ENCODE measurements around the gene CNGB1.
"Not testable (repeated sequence)": the region's sequence is repeated elsewhere in the genome, so short reads cannot be mapped to it uniquely, and the experiment has no call there.

CNGB1 gene

DNA sequence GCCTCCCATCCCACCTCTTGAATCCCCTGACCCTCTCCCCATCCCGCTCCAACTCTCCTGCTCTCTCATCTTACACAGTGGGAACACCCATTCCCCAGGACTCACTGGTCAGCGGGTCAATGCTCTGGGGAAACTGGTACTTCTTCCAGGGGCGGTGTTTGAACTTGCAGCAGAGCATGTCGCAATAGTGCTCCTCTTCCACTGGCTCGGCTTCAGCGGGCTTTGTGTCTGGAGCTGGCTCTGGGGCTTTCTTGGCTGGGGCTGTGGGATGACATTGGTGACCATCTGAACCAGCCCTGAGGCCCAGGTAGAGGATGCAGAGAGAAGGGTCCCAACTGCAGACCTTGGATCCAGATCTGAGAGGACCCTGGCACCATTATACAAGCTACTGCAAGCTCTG lies 51.9 kb downstream of the CNGB1 start:
- no peak for TF ChIP-seq EZH2 (IDR thresholded peaks at IDR 0.05; ENCODE audit: borderline replicate concordance, low read length)
- TF ChIP-seq, protein P1, sequence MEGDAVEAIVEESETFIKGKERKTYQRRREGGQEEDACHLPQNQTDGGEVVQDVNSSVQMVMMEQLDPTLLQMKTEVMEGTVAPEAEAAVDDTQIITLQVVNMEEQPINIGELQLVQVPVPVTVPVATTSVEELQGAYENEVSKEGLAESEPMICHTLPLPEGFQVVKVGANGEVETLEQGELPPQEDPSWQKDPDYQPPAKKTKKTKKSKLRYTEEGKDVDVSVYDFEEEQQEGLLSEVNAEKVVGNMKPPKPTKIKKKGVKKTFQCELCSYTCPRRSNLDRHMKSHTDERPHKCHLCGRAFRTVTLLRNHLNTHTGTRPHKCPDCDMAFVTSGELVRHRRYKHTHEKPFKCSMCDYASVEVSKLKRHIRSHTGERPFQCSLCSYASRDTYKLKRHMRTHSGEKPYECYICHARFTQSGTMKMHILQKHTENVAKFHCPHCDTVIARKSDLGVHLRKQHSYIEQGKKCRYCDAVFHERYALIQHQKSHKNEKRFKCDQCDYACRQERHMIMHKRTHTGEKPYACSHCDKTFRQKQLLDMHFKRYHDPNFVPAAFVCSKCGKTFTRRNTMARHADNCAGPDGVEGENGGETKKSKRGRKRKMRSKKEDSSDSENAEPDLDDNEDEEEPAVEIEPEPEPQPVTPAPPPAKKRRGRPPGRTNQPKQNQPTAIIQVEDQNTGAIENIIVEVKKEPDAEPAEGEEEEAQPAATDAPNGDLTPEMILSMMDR (IDR thresholded peaks at IDR 0.05; ENCODE audit: low read length): no peak
- H2AFZ ChIP-seq (ENCODE audit: low read length): no peak overlapping the region
- H3K4me1 ChIP-seq (ENCODE audit: insufficient read depth, low read length, severe bottlenecking): no peaks in the 10 kb centered on the region
- no peaks in the 10 kb centered on the region for H3K9me3 ChIP-seq (ENCODE audit: low read length)
- H3K79me2 ChIP-seq (ENCODE audit: insufficient read depth, low read length): no peaks in the 10 kb centered on the region
- no peak overlapping the region for H3K4me2 ChIP-seq (ENCODE audit: low read length)
- no peaks in the 10 kb centered on the region for H4K20me1 ChIP-seq (ENCODE audit: insufficient read depth, low read length)
- no peaks in the 10 kb centered on the region for H3F3A ChIP-seq (ENCODE audit: insufficient read depth, low read length)
- H3K9ac ChIP-seq (ENCODE audit: low read length): no peak overlapping the region
- no peaks in the 10 kb centered on the region for H3K9me2 ChIP-seq (ENCODE audit: low read depth, low read length)
- H3K27ac ChIP-seq (ENCODE audit: low read depth, low read length, poor library complexity, severe bottlenecking): no peak overlapping the region
- H3K36me3 ChIP-seq (ENCODE audit: insufficient read depth, low read length): no peaks in the 10 kb centered on the region
- H3K4me3 ChIP-seq (ENCODE audit: low read depth, low read length, poor library complexity, severe bottlenecking): no peak overlapping the region
- 0 out of 2 replicates have a peak, but pooled peaks cover 2% of the 10 kb centered on the region for H3K27me3 ChIP-seq (ENCODE audit: insufficient read depth, low read length)

GRCh38 chr16:57918444-57918843 lies 52.5 kb downstream of the CNGB1 start:
- Histone ChIP-seq H3K4me2 (ENCODE audit: low read length) (no peak overlapping the region), H3K4me3 (ENCODE audit: low read depth, low read length, poor library complexity, severe bottlenecking) (no peak overlapping the region), H3K4me1 (ENCODE audit: insufficient read depth, low read length, severe bottlenecking) (no peaks in the 10 kb centered on the region), H3K27me3 (ENCODE audit: insufficient read depth, low read length) (0 out of 2 replicates have a peak, but pooled peaks cover 2% of the 10 kb centered on the region), H3K79me2 (ENCODE audit: insufficient read depth, low read length) (no peaks in the 10 kb centered on the region), H3K27ac (ENCODE audit: low read depth, low read length, poor library complexity, severe bottlenecking) (no peak overlapping the region), H3K9ac (ENCODE audit: low read length) (no peak overlapping the region), H2AFZ (ENCODE audit: low read length) (no peak overlapping the region), H3K9me2 (ENCODE audit: low read depth, low read length) (no peaks in the 10 kb centered on the region), H3F3A (ENCODE audit: insufficient read depth, low read length) (no peaks in the 10 kb centered on the region), H3K9me3 (ENCODE audit: low read length) (no peaks in the 10 kb centered on the region), H3K36me3 (ENCODE audit: insufficient read depth, low read length) (no peaks in the 10 kb centered on the region), H4K20me1 (ENCODE audit: insufficient read depth, low read length) (no peaks in the 10 kb centered on the region)
- TF ChIP-seq EZH2 (IDR thresholded peaks at IDR 0.05; ENCODE audit: borderline replicate concordance, low read length): no peak
- TF ChIP-seq, protein P1 (IDR thresholded peaks at IDR 0.05; ENCODE audit: low read length): no peak

DNA sequence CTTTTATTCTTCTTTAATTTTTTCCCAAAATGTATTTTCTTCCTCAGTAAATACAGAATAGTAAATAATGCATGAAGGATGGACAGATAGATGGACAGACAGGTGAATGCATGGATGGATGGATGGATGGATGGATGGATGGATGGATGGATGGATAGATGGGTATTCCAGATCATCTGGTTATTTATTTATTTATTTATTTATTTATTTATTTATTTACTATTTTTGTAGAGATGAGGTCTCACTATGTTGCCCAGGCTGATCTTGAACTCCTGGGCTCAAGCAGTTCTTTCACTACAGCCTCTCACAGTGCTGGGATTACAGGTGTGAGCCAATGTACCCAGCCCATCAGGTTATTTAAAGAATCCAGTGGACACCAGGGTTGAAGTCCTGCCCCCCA lies 53.0 kb downstream of the CNGB1 start:
- H3K9ac ChIP-seq (ENCODE audit: low read length); H3K36me3 ChIP-seq (ENCODE audit: insufficient read depth, low read length); H3K27ac ChIP-seq (ENCODE audit: low read depth, low read length, poor library complexity, severe bottlenecking); H3K27me3 ChIP-seq (ENCODE audit: insufficient read depth, low read length); H4K20me1 ChIP-seq (ENCODE audit: insufficient read depth, low read length); H3K9me2 ChIP-seq (ENCODE audit: low read depth, low read length); H3K79me2 ChIP-seq (ENCODE audit: insufficient read depth, low read length); H3K4me3 ChIP-seq (ENCODE audit: low read depth, low read length, poor library complexity, severe bottlenecking); H3K9me3 ChIP-seq (ENCODE audit: low read length); H2AFZ ChIP-seq (ENCODE audit: low read length); H3K4me2 ChIP-seq (ENCODE audit: low read length); H3K4me1 ChIP-seq (ENCODE audit: insufficient read depth, low read length, severe bottlenecking); H3F3A ChIP-seq (ENCODE audit: insufficient read depth, low read length): not testable (repeated sequence)

- H3K9me2 ChIP-seq (ENCODE audit: low read depth, low read length); H3K9me3 ChIP-seq (ENCODE audit: low read length); H3K27me3 ChIP-seq (ENCODE audit: insufficient read depth, low read length); H3K79me2 ChIP-seq (ENCODE audit: insufficient read depth, low read length); H3K4me1 ChIP-seq (ENCODE audit: insufficient read depth, low read length, severe bottlenecking); H4K20me1 ChIP-seq (ENCODE audit: insufficient read depth, low read length); H2AFZ ChIP-seq (ENCODE audit: low read length); H3F3A ChIP-seq (ENCODE audit: insufficient read depth, low read length); H3K9ac ChIP-seq (ENCODE audit: low read length); H3K27ac ChIP-seq (ENCODE audit: low read depth, low read length, poor library complexity, severe bottlenecking); H3K36me3 ChIP-seq (ENCODE audit: insufficient read depth, low read length); H3K4me2 ChIP-seq (ENCODE audit: low read length); H3K4me3 ChIP-seq (ENCODE audit: low read depth, low read length, poor library complexity, severe bottlenecking): not testable (repeated sequence)
These were observed 53.4 kb downstream of the CNGB1 start for GRCh38 chr16:57917489-57917888.

Measured in OCI-LY1 (cell line).